Measurements from ENCODE around the gene LTA. TPM values are rescaled to one million over a fixed set of nuclear protein-coding genes. Genes with fewer than 3 reads are reported as not detected.
"Not testable (repeated sequence)": the region's sequence is repeated elsewhere in the genome, so short reads cannot be mapped to it uniquely, and the experiment has no call there.

LTA gene
- total and polyA plus RNA-seq, 5 donors: 0.07 TPM; not detected in 4

DNA sequence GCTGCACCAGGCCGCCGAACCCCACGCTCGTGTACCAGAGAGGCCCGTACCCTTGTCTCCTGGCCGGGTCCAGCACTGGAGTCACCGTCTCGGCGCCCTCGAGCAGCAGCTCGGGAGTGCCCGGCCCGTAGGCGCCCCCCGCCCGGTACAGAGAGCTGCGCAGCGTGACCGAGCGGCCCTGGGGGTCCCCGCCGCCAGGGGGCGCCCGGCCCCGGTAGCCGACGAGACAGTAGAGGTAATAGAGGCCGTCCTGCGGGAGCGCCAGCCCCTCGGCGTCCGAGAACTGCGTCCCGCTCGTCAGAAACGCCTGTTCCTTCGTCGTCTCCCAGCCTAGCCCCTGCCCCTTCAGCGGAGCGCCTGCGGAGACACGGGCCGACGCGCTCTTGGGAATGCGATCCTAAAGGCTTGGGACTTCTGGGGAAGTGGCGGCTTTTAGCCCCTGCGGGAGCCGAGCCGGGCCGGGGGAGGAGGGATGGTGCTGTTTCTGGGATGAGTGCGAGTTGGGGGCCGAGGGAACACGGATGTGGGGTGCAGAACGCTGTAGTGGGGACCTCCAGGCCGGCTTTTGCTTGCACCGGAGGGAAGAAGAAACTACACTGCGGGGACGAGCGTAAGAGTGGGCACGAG is 8.8 kb downstream of the LTA start:
- Histone ChIP-seq H3K4me3 (ENCODE audit: low read length) (peak overlapping the region; percentile 72), H3K4me1 (ENCODE audit: control insufficient read depth, insufficient read depth, low read length) (no peaks in the 10 kb centered on the region), H3K27me3 (ENCODE audit: control insufficient read depth, insufficient read depth) (no peaks in the 10 kb centered on the region), H3K9me3 (ENCODE audit: control insufficient read depth, low read length) (no peaks in the 10 kb centered on the region), H3K27ac (ENCODE audit: low read length) (peak overlapping the region; percentile 77)
- ATAC-seq (peak; percentile 98), DNase-seq (peak; percentile 89 to 97 (median 97))
- intact Hi-C loops (cut with DNase I): loop anchor here in 2 of 4 donors (5.0 kb wide), 1 partner anchor 34 kb away; the partner anchor contains the start of genes ATP6V1G2 (in 2 of the 2) and NFKBIL1 (in 2 of the 2)
- WGBS: under 1% methylated on average over 62 of the region's 62 CpGs

DNA sequence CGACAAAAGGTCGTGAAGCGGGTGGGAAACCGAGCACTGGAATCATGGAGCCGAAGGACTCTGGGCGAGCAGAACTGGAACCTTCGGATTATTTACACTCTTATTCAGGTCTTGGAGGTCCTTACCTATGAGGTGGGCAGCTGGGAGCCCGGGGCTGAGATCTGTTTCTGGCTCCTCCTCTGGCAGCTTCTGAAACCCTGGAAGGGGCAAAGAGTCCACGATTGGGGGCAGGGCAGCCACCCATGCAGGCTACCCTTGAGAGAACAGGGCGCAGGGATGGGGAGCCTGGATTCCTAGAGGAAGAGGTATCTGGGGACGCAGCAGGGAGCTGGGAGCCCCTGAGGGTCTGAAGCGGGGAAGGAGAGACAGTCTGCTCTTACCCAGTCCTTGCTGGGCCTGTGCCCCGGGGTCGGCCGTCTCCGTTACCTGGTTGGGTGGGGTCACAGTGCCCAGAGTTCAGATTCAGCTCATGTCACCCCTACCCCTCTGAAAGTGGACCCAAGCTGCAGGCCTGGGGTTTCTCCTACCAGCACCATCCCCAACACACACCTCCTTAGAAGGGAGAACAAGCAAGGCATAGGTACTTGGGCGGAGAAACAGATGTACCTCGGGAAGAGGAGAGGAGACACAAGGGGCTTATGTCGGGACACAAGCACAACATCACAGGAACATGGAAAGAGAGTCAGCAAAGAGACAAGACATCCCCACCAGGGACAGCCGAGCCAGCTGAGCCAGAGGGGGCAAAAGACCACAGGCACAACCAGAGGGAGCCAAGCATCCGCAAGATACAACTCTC is 9.5 kb downstream of the LTA start:
- ATAC-seq (peak; percentile 13 to 20), DNase-seq (peak in 2 of 3 donors; percentile 22 to 67)
- intact Hi-C loops (cut with DNase I): loop anchor here in 2 of 4 donors (5.0 kb wide), 1 partner anchor 34 kb away; the partner anchor contains the start of genes ATP6V1G2 (in 2 of the 2) and NFKBIL1 (in 2 of the 2)
- Histone ChIP-seq H3K9me3 (ENCODE audit: control insufficient read depth, low read length) (no peaks in the 10 kb centered on the region), H3K27me3 (ENCODE audit: control insufficient read depth, insufficient read depth) (no peaks in the 10 kb centered on the region), H3K27ac (ENCODE audit: low read length) (peak overlapping the region; percentile 77), H3K4me3 (ENCODE audit: low read length) (peak overlapping the region; percentile 72), H3K4me1 (ENCODE audit: control insufficient read depth, insufficient read depth, low read length) (no peaks in the 10 kb centered on the region)
- 24% methylated on average over 21 of the region's 21 CpGs for WGBS

DNA sequence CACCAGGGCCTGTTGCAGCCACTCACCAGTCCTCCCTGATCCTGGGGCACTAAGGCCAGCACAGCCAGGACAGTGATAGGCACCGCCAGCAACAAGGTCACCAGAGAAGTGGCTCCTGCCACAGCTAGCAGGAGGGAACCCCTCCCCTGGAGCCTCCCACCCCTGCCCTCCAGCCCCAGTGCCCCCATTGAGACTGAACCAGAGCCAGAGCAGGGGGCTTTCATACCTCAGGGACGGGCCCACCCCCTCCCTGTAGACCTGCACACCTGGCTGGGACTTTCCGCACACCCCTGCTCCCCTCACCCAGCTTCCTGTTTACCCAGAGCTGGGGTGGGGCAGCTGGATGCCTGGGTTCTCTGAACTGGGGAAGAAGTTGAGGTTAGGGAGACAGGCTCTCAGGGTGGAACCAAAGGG is 10.1 kb downstream of the LTA start, which contains the start of gene LTB:
Gene LTB (minus strand): TSS at position 195 of the 414 bp plus-strand sequence. CDS start 7 bp downstream, at position 188.
- Histone ChIP-seq H3K4me3 (ENCODE audit: low read length) (peak within 1 kb of the TSS; percentile 72), H3K27ac (ENCODE audit: low read length) (peak within 1 kb of the TSS; percentile 77), H3K9me3 (ENCODE audit: control insufficient read depth, low read length) (no peaks in the 10 kb centered on the region), H3K27me3 (ENCODE audit: control insufficient read depth, insufficient read depth) (no peaks in the 10 kb centered on the region), H3K4me1 (ENCODE audit: control insufficient read depth, insufficient read depth, low read length) (no peaks in the 10 kb centered on the region)
- ATAC-seq: no peak
- DNase-seq: peak in 1 of 3 donors; percentile 54
- intact Hi-C loops (cut with DNase I): loop anchor here in 2 of 4 donors (5.0 kb wide), 1 partner anchor 35 kb away; the partner anchor contains the start of genes ATP6V1G2 (in 2 of the 2) and NFKBIL1 (in 2 of the 2)
- 75% methylated on average over 3 of the region's 3 CpGs for WGBS

DNA sequence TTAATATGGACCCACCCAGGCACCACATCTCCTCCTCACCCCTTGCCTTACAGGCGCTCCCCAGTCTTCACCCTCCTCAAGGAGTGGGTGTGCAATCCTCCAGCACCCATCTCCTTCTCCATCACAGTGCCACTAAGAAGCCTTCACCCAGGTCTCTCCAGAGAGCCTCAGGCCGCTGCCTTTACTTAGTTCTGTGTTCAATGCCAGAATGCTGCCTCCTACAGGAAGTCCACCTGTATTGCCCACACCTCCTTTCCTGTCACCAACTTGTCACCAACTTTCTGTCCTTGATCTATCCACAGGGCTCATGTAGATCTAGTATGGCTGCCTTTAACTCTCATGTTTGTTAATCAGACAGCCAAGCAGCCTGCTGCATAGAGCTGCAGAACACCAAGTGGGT is 13.4 kb downstream of the LTA start:
- no peak for DNase-seq
- Histone ChIP-seq H3K27ac (ENCODE audit: low read length) (peak overlapping the region; percentile 16), H3K27me3 (ENCODE audit: control insufficient read depth, insufficient read depth) (no peaks in the 10 kb centered on the region), H3K9me3 (ENCODE audit: control insufficient read depth, low read length) (no peaks in the 10 kb centered on the region), H3K4me1 (ENCODE audit: control insufficient read depth, insufficient read depth, low read length) (no peaks in the 10 kb centered on the region), H3K4me3 (ENCODE audit: low read length) (no peak overlapping the region)
- no peak for ATAC-seq
- 59% methylated on average over 2 of the region's 2 CpGs for WGBS
- intact Hi-C loops (cut with DNase I): loop anchor here in 1 of 4 donors (5.0 kb wide), 1 partner anchor 33 kb away; no protein-coding TSS in a partner anchor

DNA sequence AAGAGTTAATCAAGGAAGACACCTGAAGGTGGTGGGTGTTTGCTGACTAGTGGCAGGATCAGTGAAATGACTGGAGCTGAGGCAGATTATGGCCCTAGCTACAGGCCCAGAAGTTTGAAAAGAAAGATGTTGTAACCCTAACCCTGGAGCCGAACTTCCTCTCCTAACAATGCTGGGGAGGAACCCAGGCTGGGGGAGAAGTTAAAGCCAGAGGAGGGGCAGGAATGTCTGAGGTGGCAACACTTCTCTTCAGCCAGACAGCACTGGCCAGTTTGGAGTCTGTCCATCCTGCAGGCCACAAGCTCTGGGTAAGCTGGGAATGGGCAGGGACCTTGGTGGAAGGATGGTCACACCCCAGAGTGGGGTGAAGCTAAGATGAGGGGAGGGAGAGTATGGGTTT is 13.9 kb downstream of the LTA start, which contains the start of gene LST1:
Gene LST1 (plus strand): TSS at position 270 of the 400 bp plus-strand sequence. CDS start 1,023 bp downstream, outside the sequence.
- no peak within 1 kb of the TSS for H3K4me3 ChIP-seq (ENCODE audit: low read length)
- no peaks in the 10 kb centered on the region for H3K9me3 ChIP-seq (ENCODE audit: control insufficient read depth, low read length)
- 50% methylated on average over 1 of the region's 1 CpG for WGBS
- peak; percentile 46 to 55 for ATAC-seq
- peak within 1 kb of the TSS; percentile 16 for H3K27ac ChIP-seq (ENCODE audit: low read length)
- H3K4me1 ChIP-seq (ENCODE audit: control insufficient read depth, insufficient read depth, low read length): no peaks in the 10 kb centered on the region
- peak in 1 of 3 donors; percentile 22 for DNase-seq
- H3K27me3 ChIP-seq (ENCODE audit: control insufficient read depth, insufficient read depth): no peaks in the 10 kb centered on the region
- intact Hi-C loops (cut with DNase I): loop anchor here in 1 of 4 donors (5.0 kb wide), 1 partner anchor 34 kb away; no protein-coding TSS in a partner anchor

DNA sequence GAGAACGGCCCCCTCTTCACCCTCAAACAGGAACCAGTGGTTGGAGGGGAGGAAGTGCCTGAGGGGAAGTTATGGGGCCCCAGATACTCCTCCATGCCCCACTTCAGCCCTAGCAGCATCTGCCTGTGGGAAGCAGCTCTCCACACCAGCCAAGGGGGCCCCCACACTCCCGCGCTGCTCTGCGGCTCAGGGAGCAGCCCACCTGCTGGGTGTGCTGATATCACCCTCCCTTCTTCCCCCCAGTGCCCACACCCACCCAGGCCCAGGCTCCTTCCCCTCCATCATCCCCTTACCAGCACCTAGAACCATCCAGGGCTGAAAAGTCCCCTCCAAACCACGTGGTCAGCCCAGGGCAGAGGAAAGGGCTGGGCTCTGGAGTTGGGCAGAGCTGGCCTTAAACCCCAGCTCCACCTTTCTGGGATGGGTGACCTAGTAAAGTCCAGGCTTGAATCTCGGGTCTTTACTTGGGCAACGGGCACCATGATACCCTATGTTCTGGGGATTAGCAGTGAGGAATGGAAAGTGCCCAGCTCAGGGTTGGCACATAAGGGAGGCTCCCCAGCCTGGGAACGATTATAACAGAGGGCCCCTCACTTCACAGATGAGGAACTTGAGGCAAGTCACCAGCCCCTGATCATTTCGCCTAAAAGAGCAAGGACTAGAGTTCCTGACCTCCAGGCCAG is 14.7 kb downstream of the LTA start:
- H3K9me3 ChIP-seq (ENCODE audit: control insufficient read depth, low read length): no peaks in the 10 kb centered on the region
- intact Hi-C loops (cut with DNase I): loop anchor here in 1 of 4 donors (5.0 kb wide), 1 partner anchor 34 kb away; no protein-coding TSS in a partner anchor
- no peak overlapping the region for H3K4me3 ChIP-seq (ENCODE audit: low read length)
- WGBS: 58% methylated on average over 9 of the region's 9 CpGs
- DNase-seq (peak in 1 of 3 donors; percentile 54), ATAC-seq (peak; percentile 49 to 57)
- H3K27ac ChIP-seq (ENCODE audit: low read length): no peak overlapping the region
- H3K27me3 ChIP-seq (ENCODE audit: control insufficient read depth, insufficient read depth): no peaks in the 10 kb centered on the region
- no peaks in the 10 kb centered on the region for H3K4me1 ChIP-seq (ENCODE audit: control insufficient read depth, insufficient read depth, low read length)

DNA sequence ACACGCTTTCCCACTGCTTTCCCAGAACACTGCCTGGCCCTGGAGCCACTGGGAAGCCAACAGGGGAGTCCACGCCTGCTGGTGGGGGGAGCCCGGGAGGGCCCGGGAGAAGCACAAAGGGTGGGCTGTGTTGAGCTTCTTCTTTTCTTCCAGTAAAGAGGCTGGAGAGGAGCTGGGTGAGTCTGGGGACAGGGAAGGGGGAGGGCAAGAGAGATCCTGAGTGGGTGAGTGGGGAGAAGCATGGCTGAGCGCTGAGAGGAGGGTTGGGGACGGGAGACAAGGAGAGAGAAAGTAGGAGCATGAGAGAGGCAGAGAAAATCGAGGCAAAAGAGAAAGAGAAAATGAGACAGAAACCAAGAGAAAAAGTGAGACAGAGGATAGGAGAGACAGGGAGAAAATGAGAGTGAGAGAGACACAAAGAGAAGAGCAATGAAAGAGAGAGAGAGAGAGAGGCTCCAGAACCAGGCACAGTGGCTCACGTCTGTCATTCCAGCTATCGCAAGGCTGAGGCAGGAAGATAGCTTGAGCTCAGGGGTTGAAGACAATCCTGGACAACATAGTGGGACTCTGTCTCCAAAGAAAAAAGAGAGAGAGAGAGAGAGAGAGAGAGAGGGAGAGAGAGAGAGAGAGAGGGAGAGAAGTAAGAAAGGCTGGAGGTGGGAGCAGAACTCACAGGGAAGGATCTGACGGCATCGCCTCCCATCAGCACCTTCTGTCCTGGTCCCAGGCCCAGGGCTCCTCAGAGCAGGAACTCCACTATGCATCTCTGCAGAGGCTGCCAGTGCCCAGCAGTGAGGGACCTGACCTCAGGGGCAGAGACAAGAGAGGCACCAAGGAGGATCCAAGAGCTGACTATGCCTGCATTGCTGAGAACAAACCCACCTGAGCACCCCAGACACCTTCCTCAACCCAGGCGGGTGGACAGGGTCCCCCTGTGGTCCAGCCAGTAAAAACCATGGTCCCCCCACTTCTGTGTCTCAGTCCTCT is 16.0 kb downstream of the LTA start:
- DNase-seq (no peak), ATAC-seq (no peak)
- intact Hi-C loops (cut with DNase I): loop anchor here in 1 of 4 donors (5.0 kb wide), 1 partner anchor 36 kb away; no protein-coding TSS in a partner anchor
- H3K4me3 ChIP-seq (ENCODE audit: low read length): no peak overlapping the region
- 62% methylated on average over 12 of the region's 12 CpGs for WGBS
- H3K27ac ChIP-seq (ENCODE audit: low read length): no peak overlapping the region
- no peaks in the 10 kb centered on the region for H3K27me3 ChIP-seq (ENCODE audit: control insufficient read depth, insufficient read depth)
- no peaks in the 10 kb centered on the region for H3K9me3 ChIP-seq (ENCODE audit: control insufficient read depth, low read length)
- H3K4me1 ChIP-seq (ENCODE audit: control insufficient read depth, insufficient read depth, low read length): no peaks in the 10 kb centered on the region

DNA sequence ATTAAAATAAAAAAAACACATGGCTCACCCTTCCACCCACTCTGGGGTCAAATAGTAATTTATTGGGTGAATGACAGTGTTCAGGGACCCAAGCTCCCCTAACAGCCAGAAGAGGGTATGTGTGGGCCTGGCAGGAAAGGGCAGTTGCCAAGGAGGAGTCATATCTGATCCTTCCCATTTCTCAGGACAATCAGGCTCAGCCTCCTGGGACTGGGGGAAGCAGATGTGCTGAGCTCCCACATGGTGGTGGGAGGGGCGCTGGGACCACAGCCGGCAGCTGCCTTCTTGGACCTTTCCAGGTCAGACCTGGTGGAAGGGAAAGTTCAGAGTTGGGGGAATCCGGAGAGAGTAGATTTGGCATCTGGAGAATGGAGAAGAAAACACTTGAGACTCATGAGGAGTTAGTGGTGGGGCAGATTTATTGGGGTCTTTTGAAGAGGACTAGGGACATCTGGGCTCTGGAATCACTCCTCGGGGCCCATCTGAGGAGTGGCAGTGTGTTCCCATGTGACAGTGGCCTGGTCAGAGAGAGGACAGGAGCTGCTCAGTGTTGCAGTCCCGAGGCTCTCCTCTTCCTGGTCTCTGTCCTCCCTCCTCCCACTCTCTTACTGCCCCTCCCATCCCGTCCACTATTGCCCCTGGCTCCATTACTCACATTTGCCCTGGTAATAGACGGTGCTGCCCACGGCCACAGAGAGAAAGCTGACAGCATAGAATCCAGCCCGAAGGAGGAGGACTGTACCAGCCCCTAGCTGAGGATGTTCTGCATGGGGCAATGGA is 17.0 kb downstream of the LTA start:
- WGBS: 42% methylated on average over 9 of the region's 9 CpGs
- no peak for ATAC-seq

DNA sequence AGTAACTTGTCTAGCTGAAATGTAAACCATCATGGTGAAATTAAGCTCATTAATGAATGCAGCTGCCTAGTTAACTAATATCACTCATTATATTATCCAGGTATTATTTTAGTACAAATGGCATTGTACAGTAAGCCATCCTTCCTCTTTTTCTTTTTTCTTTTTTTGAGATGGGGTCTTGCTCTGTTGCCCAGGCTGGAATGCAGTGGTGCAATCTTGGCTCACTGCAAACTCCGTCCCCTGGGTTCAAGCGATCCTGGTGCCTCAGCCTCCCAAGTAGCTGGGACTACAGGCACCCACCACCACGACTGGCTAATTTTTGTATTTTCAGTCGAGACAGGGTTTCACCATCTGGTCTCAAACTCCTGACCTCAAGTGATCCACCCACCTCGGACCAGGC is 18.6 kb downstream of the LTA start:
- H3K4me1 ChIP-seq (ENCODE audit: control insufficient read depth, insufficient read depth, low read length); H3K4me3 ChIP-seq (ENCODE audit: low read length); H3K27me3 ChIP-seq (ENCODE audit: control insufficient read depth, insufficient read depth); H3K27ac ChIP-seq (ENCODE audit: low read length); ATAC-seq; intact Hi-C loops (cut with DNase I); H3K9me3 ChIP-seq (ENCODE audit: control insufficient read depth, low read length); DNase-seq: not testable (repeated sequence)
- 89% methylated on average over 5 of the region's 5 CpGs for WGBS

More for the DNA sequence above, 17.0 kb downstream of the LTA start:
- Histone ChIP-seq H3K9me3 (ENCODE audit: control insufficient read depth, low read length) (no peaks in the 10 kb centered on the region), H3K27me3 (ENCODE audit: control insufficient read depth, insufficient read depth) (no peaks in the 10 kb centered on the region), H3K27ac (ENCODE audit: low read length) (no peak overlapping the region), H3K4me1 (ENCODE audit: control insufficient read depth, insufficient read depth, low read length) (no peaks in the 10 kb centered on the region), H3K4me3 (ENCODE audit: low read length) (no peak overlapping the region)
- intact Hi-C loops (cut with DNase I): loop anchor here in 1 of 4 donors (5.0 kb wide), 1 partner anchor 37 kb away; no protein-coding TSS in a partner anchor
- DNase-seq: no peak

All from right cardiac atrium (tissue), 5 donors.